ENCODE results near the gene LY6G6C. TPM values are rescaled to one million over a fixed set of nuclear protein-coding genes. Genes with fewer than 3 reads are reported as not detected.

The LY6G6C gene
- total and polyA plus RNA-seq, 10 of the 15 experiments (the other 5 are each of a cell fraction or from before 2014, with no cell fraction given) = not detected

DNA sequence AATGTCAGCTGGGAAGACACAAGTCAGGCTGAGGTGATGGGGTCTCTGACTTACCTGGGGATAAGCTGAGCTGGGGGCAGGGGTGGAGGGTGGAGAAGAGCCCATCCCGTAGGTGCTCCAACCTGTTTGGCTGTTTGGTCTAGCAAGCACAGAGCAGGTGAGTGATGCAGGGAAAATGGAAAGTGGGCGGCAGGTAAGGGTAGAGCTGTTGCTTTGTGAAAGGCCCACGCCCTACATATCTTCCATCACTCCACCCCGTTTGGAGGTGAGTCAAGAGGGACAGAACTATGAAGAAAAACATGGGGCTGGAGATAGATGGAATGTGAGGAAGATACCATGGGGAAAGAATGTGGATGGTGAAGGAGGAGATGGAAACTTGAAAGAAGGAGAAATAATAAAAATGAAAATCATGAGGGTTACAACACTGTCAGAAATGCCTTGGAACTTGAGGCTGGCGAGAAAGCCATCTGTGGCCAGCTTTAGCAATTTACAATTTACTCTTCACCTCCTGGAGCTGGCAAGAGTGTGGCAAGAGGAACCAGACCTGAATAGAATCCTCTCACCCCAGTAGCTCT, 1.3 kb downstream of the LY6G6C start:
- FAIRE-seq (no peak), DNase-seq (ENCODE audit: low read depth, low spot score) (no peak), ATAC-seq (no peak)
- Histone ChIP-seq H3K27ac (ENCODE audit: control insufficient read depth, insufficient read depth) (no peak overlapping the region), H3K4me1 (ENCODE audit: control insufficient read depth, insufficient read depth, low read length) (no peaks in the 10 kb centered on the region), H3K79me2 (ENCODE audit: control insufficient read depth, insufficient read depth, low read length) (no peaks in the 10 kb centered on the region), H3K9me3 (replicated peaks; ENCODE audit: control insufficient read depth, insufficient read depth, low read length) (no peaks in the 10 kb centered on the region), H4K20me1 (ENCODE audit: control insufficient read depth, insufficient read depth) (no peaks in the 10 kb centered on the region), H2AFZ (ENCODE audit: control insufficient read depth, low read depth, low read length) (no peak overlapping the region), H3K4me2 (ENCODE audit: control insufficient read depth, insufficient read depth) (no peak overlapping the region), H3K27me3 (replicated peaks in 1 of 2; ENCODE audit: control insufficient read depth in 2 of 2, insufficient read depth in 2 of 2, low read length in 1 of 2) (no peaks in the 10 kb centered on the region; a peak in 1 of 4 replicates), H3K9ac (ENCODE audit: control insufficient read depth, insufficient read depth, low read length) (no peak overlapping the region), H3K36me3 (ENCODE audit: control insufficient read depth in 2 of 2, insufficient read depth in 2 of 2, low read length in 1 of 2) (no peaks in the 10 kb centered on the region), H3K4me3 (no peak overlapping the region)
- RAD21 ChIA-PET (ENCODE audit: unreplicated experiment) = interaction anchor here (0.9 to 1.2 kb wide), 2 partner anchors 37 to 49 kb away, joined by 3 read pairs; no protein-coding TSS in a partner anchor
- in situ Hi-C loops (cut with MboI) = no loop called here
- WGBS (ENCODE audit: insufficient coverage, insufficient replicate concordance, low lambda C conversion rate, missing lambda C conversion rate) = 45% methylated on average over 5 of the region's 5 CpGs
- SMC1A ChIA-PET (ENCODE audit: uncharacterized antibody, unreplicated experiment) = no interaction called here
- POLR2A ChIA-PET = no interaction called here
- BruUV-seq (replicated peaks) = no TSS peak
- intact Hi-C loops (cut with micrococcal nuclease; ENCODE audit: unreplicated experiment) = no loop called here
- CTCF ChIA-PET = interaction anchor here (0.6 to 1.7 kb wide), 3 partner anchors 39 to 131 kb away, joined by 4 to 6 read pairs (median 6); no protein-coding TSS in a partner anchor
- TF ChIP-seq SIX5 (IDR thresholded peaks at IDR 0.05; ENCODE audit: low read depth, low read length, severe bottlenecking) = no peak
- TF ChIP-seq, protein P1, sequence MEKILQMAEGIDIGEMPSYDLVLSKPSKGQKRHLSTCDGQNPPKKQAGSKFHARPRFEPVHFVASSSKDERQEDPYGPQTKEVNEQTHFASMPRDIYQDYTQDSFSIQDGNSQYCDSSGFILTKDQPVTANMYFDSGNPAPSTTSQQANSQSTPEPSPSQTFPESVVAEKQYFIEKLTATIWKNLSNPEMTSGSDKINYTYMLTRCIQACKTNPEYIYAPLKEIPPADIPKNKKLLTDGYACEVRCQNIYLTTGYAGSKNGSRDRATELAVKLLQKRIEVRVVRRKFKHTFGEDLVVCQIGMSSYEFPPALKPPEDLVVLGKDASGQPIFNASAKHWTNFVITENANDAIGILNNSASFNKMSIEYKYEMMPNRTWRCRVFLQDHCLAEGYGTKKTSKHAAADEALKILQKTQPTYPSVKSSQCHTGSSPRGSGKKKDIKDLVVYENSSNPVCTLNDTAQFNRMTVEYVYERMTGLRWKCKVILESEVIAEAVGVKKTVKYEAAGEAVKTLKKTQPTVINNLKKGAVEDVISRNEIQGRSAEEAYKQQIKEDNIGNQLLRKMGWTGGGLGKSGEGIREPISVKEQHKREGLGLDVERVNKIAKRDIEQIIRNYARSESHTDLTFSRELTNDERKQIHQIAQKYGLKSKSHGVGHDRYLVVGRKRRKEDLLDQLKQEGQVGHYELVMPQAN (conservative IDR thresholded peaks at IDR 0.05) = no peak
- TF ChIP-seq ESRRA (IDR thresholded peaks at IDR 0.05; ENCODE audit: low read length) = no peak
- TF ChIP-seq YBX1 (IDR thresholded peaks at IDR 0.05) = no peak
- TF ChIP-seq ASH2L (IDR thresholded peaks at IDR 0.05; ENCODE audit: borderline replicate concordance, low read depth) = no peak
- no peak for TF ChIP-seq SPI1 (IDR thresholded peaks at IDR 0.05; ENCODE audit: borderline replicate concordance, insufficient read depth, low read depth, low read length)
- TF ChIP-seq PML (IDR thresholded peaks at IDR 0.05; ENCODE audit: low read length) = no peak
- no peak for TF ChIP-seq SREBF1 (IDR thresholded peaks at IDR 0.05; ENCODE audit: low read length)
- TF ChIP-seq, protein P2, sequence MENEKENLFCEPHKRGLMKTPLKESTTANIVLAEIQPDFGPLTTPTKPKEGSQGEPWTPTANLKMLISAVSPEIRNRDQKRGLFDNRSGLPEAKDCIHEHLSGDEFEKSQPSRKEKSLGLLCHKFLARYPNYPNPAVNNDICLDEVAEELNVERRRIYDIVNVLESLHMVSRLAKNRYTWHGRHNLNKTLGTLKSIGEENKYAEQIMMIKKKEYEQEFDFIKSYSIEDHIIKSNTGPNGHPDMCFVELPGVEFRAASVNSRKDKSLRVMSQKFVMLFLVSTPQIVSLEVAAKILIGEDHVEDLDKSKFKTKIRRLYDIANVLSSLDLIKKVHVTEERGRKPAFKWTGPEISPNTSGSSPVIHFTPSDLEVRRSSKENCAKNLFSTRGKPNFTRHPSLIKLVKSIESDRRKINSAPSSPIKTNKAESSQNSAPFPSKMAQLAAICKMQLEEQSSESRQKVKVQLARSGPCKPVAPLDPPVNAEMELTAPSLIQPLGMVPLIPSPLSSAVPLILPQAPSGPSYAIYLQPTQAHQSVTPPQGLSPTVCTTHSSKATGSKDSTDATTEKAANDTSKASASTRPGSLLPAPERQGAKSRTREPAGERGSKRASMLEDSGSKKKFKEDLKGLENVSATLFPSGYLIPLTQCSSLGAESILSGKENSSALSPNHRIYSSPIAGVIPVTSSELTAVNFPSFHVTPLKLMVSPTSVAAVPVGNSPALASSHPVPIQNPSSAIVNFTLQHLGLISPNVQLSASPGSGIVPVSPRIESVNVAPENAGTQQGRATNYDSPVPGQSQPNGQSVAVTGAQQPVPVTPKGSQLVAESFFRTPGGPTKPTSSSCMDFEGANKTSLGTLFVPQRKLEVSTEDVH (IDR thresholded peaks at IDR 0.05; ENCODE audit: low read depth, partially characterized antibody) = no peak
- TF ChIP-seq ZNF622 (IDR thresholded peaks at IDR 0.05) = no peak
- no peak for TF ChIP-seq EP300 (IDR thresholded peaks at IDR 0.05; ENCODE audit: borderline replicate concordance in 1 of 2, control insufficient read depth in 1 of 2, low read depth in 2 of 2, low read length in 2 of 2)
- TF ChIP-seq EGR1 (IDR thresholded peaks at IDR 0.05; ENCODE audit: borderline replicate concordance in 1 of 2, low read depth in 2 of 2, low read length in 2 of 2) = no peak
- no peak for TF ChIP-seq BCL11A (IDR thresholded peaks at IDR 0.05; ENCODE audit: low read depth, low read length)
- TF ChIP-seq HDAC2 (IDR thresholded peaks at IDR 0.05) = no peak
- TF ChIP-seq, protein P3, sequence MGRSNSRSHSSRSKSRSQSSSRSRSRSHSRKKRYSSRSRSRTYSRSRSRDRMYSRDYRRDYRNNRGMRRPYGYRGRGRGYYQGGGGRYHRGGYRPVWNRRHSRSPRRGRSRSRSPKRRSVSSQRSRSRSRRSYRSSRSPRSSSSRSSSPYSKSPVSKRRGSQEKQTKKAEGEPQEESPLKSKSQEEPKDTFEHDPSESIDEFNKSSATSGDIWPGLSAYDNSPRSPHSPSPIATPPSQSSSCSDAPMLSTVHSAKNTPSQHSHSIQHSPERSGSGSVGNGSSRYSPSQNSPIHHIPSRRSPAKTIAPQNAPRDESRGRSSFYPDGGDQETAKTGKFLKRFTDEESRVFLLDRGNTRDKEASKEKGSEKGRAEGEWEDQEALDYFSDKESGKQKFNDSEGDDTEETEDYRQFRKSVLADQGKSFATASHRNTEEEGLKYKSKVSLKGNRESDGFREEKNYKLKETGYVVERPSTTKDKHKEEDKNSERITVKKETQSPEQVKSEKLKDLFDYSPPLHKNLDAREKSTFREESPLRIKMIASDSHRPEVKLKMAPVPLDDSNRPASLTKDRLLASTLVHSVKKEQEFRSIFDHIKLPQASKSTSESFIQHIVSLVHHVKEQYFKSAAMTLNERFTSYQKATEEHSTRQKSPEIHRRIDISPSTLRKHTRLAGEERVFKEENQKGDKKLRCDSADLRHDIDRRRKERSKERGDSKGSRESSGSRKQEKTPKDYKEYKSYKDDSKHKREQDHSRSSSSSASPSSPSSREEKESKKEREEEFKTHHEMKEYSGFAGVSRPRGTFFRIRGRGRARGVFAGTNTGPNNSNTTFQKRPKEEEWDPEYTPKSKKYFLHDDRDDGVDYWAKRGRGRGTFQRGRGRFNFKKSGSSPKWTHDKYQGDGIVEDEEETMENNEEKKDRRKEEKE (IDR thresholded peaks at IDR 0.05) = no peak

All from GM12878 (cell line).